Central memory CD8-positive, alpha-beta T cell (primary cell): ENCODE measurements around the gene ADCY1.
"Not testable (repeated sequence)": the region's sequence is repeated elsewhere in the genome, so short reads cannot be mapped to it uniquely, and the experiment has no call there.

Source experiments
- ATAC-seq: fragments of 150-1000 bp; cut with Tn5 transposase; replicated peaks from 2 replicates; pipeline ENCODE4 v1.10.0; 2022; ENCODE audit warnings: mild to moderate bottlenecking, moderate FRiP score, moderate number of reproducible peaks; ENCODE audit not compliant: poor library complexity, severe bottlenecking; ENCODE audit errors: extremely low read depth
- DNase-seq, 2 donors: peaks; one replicate each; pipeline ENCODE4 v3.0.0; 2021; ENCODE audit warnings: low spot score in 2 of 2
- H3K27ac Mint-ChIP-seq: one replicate; pipeline ENCODE4 v1.8.0; 2022; ENCODE audit warnings: low read depth, mild to moderate bottlenecking, moderate library complexity, mixed read lengths
- H3K27me3 Mint-ChIP-seq: one replicate; pipeline ENCODE4 v1.8.0; 2022; ENCODE audit warnings: mixed read lengths
- H3K36me3 Mint-ChIP-seq: one replicate; pipeline ENCODE4 v1.8.0; 2022; ENCODE audit warnings: mild to moderate bottlenecking, moderate library complexity, mixed read lengths; ENCODE audit not compliant: insufficient read depth
- H3K4me1 Mint-ChIP-seq: one replicate; pipeline ENCODE4 v1.8.0; 2022; ENCODE audit warnings: mixed read lengths
- H3K4me3 Mint-ChIP-seq: one replicate; pipeline ENCODE4 v1.8.0; 2022; ENCODE audit warnings: mild to moderate bottlenecking, moderate library complexity, mixed read lengths
- H3K9me3 Mint-ChIP-seq: one replicate; pipeline ENCODE4 v1.8.0; 2022; ENCODE audit warnings: mixed read lengths

ADCY1 gene

GRCh38 chr7:45756757-45757156 lies 182.6 kb downstream of the ADCY1 start:
- H3K27me3 Mint-ChIP-seq, H3K4me3 Mint-ChIP-seq, ATAC-seq, H3K4me1 Mint-ChIP-seq, H3K9me3 Mint-ChIP-seq, DNase-seq: not testable (repeated sequence)
- H3K27ac Mint-ChIP-seq = peak overlapping the region; percentile 67
- peaks cover 19% of the 10 kb centered on the region for H3K36me3 Mint-ChIP-seq

DNA sequence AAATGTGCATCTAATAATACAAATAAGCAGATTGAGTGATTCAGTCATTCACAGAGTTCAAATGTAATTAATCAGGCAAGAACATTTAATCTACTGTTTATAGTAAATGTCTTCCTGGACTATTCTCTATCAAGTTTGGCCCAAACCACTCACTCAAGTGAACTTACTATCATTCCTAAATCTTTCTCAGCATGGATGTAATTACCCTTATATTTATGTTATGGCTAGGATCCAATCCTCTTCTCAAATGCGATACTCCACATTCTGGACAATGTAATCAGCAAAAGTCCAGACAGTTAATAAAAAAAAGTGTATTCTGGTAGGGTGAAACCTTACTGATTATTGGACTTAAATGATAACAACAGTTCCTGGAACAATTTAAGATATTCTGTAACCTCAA lies 185.3 kb downstream of the ADCY1 start:
- ATAC-seq, H3K27ac Mint-ChIP-seq, DNase-seq, H3K27me3 Mint-ChIP-seq, H3K9me3 Mint-ChIP-seq, H3K4me3 Mint-ChIP-seq: not testable (repeated sequence)
- peaks cover 10% of the 10 kb centered on the region for H3K4me1 Mint-ChIP-seq
- H3K36me3 Mint-ChIP-seq = peaks cover 13% of the 10 kb centered on the region

DNA sequence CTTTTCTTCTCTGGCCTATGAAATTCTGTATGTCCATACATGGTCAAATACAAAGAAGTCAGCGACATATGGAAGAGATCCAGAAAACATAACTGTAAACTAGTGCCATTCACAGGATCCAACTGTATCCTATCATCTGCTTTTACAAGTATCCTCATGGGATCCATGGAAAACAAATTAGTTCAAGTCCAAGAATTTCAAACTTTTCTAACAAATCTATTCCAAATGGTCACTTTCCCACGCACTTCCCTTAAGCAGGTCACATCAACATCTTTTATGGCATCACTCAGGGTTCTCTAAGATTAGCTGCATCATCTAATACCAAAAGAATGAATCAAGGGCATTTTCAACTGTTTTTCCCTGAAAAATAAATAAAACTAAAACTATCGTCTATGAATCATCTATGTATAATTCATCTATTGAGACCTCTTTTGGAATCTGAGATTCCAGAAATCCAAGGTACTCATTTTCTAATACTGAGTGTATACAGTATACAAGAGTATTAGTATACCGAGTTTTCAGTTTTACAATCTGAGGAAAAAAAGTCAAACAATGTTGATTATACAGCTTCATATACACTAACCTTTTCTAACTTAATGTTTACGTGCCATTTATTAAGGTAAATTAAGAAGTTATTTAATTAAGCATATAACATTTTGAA lies 187.5 kb downstream of the ADCY1 start:
- H3K27me3 Mint-ChIP-seq, DNase-seq, ATAC-seq, H3K9me3 Mint-ChIP-seq, H3K27ac Mint-ChIP-seq, H3K4me3 Mint-ChIP-seq, H3K36me3 Mint-ChIP-seq: not testable (repeated sequence)
- peaks cover 10% of the 10 kb centered on the region for H3K4me1 Mint-ChIP-seq

GRCh38 chr7:45762225-45762994 lies 188.2 kb downstream of the ADCY1 start:
- not testable (repeated sequence) for H3K36me3 Mint-ChIP-seq, H3K4me3 Mint-ChIP-seq, ATAC-seq, H3K9me3 Mint-ChIP-seq, H3K27me3 Mint-ChIP-seq, DNase-seq, H3K27ac Mint-ChIP-seq
- H3K4me1 Mint-ChIP-seq = peaks cover 10% of the 10 kb centered on the region

- peak; percentile 96 for DNase-seq
- H3K36me3 Mint-ChIP-seq = peaks cover 10% of the 10 kb centered on the region
- H3K9me3 Mint-ChIP-seq, H3K4me1 Mint-ChIP-seq, H3K27me3 Mint-ChIP-seq: not testable (repeated sequence)
- H3K27ac Mint-ChIP-seq = peak overlapping the region; percentile 97
- ATAC-seq = peak; percentile 99
- H3K4me3 Mint-ChIP-seq = peak overlapping the region; percentile 91
Measured at GRCh38 chr7:45768516-45769394, 194.6 kb downstream of the ADCY1 start.

DNA sequence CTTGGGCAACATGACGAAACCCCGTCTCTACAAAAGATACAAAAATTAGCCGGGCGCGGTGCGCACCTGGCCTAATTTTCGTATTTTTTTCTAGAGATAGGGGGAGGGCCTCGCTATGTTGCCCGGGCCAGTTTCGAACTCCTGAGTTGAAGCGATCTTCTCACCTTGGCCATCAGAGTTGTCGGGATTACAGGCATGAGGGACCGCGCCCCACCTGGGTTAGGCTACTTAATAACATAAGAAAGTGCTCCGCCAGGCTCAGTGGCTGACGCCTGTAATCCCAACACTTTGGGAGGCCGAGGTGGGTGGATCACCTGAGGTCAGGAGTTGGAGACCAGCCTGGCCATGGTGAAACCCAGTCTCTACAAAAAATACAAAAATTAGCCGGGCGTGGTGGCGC lies 195.5 kb downstream of the ADCY1 start:
- not testable (repeated sequence) for DNase-seq, ATAC-seq, H3K4me1 Mint-ChIP-seq, H3K27me3 Mint-ChIP-seq, H3K9me3 Mint-ChIP-seq
- Mint-ChIP-seq H3K36me3 (peaks cover 12% of the 10 kb centered on the region), H3K4me3 (peak overlapping the region; percentile 91), H3K27ac (peak overlapping the region; percentile 97)
